ENCODE measurements around the gene CDH4. TPM values are rescaled to one million over a fixed set of nuclear protein-coding genes. Genes with fewer than 3 reads are reported as not detected.

The CDH4 gene
- total RNA-seq, 1 experiment from 2014 or later = not detected

GRCh38 chr20:61673152-61673847 is 421.2 kb downstream of the CDH4 start:
- intact Hi-C loops (cut with micrococcal nuclease; ENCODE audit: unreplicated experiment) (no loop called here), in situ Hi-C loops (cut with HindIII; ENCODE audit: low pct_unique_long_range_greater_than_20kb, low sequenced_read_pairs) (no loop called here)
- Histone ChIP-seq H3K4me3 (ENCODE audit: low read depth in 2 of 2, low read length in 2 of 2) (no peak overlapping the region), H3K36me3 (ENCODE audit: control insufficient read depth, insufficient read depth, low read length) (no peaks in the 10 kb centered on the region), H3K4me1 (ENCODE audit: control insufficient read depth, insufficient read depth, low read length) (no peaks in the 10 kb centered on the region), H3K27me3 (ENCODE audit: control insufficient read depth, insufficient read depth, low read length) (peaks cover 6% of the 10 kb centered on the region; the same call in 1 of the 2 replicates), H3K27ac (ENCODE audit: low read length) (no peak overlapping the region), H3K9me3 (ENCODE audit: control insufficient read depth, insufficient read depth, low read depth, low read length) (no peaks in the 10 kb centered on the region)
- DNase-seq (ENCODE audit: low read depth, low spot score) = no peak
- no peak for ATAC-seq
- ChIA-PET CTCF (no interaction called here), POLR2A (no interaction called here)
- no peak for TF ChIP-seq POLR2AphosphoS5 (IDR thresholded peaks at IDR 0.05; ENCODE audit: low read depth, low read length)
- no TSS peak for BruUV-seq (replicated peaks)

- H3K27ac ChIP-seq (ENCODE audit: low read length) = no peak overlapping the region
- in situ Hi-C loops (cut with HindIII; ENCODE audit: low pct_unique_long_range_greater_than_20kb, low sequenced_read_pairs) (no loop called here), intact Hi-C loops (cut with micrococcal nuclease; ENCODE audit: unreplicated experiment) (no loop called here)
- no peak overlapping the region for H3K4me3 ChIP-seq (ENCODE audit: low read depth in 2 of 2, low read length in 2 of 2)
- H3K9me3 ChIP-seq (ENCODE audit: control insufficient read depth, insufficient read depth, low read depth, low read length) = no peaks in the 10 kb centered on the region
- H3K27me3 ChIP-seq (ENCODE audit: control insufficient read depth, insufficient read depth, low read length) = peaks cover 6% of the 10 kb centered on the region; the same call in 1 of the 2 replicates
- ChIA-PET CTCF (no interaction called here), POLR2A (no interaction called here)
- TF ChIP-seq CTCF (IDR thresholded peaks at IDR 0.05) (no peak), TCF7L2 (IDR thresholded peaks at IDR 0.05; ENCODE audit: low read depth, low read length) (no peak), REST (IDR thresholded peaks at IDR 0.05; ENCODE audit: insufficient read depth in 1 of 2, low read depth in 2 of 2, low read length in 1 of 2) (no peak), SIN3A (IDR thresholded peaks at IDR 0.05; ENCODE audit: borderline replicate concordance, insufficient read depth, low read depth, low read length) (no peak), POLR2AphosphoS5 (IDR thresholded peaks at IDR 0.05; ENCODE audit: low read depth, low read length) (no peak)
- no TSS peak for BruUV-seq (replicated peaks)
- no peaks in the 10 kb centered on the region for H3K4me1 ChIP-seq (ENCODE audit: control insufficient read depth, insufficient read depth, low read length)
- ATAC-seq (no peak), DNase-seq (ENCODE audit: low read depth, low spot score) (no peak)
- no peaks in the 10 kb centered on the region for H3K36me3 ChIP-seq (ENCODE audit: control insufficient read depth, insufficient read depth, low read length)
These were observed 422.1 kb downstream of the CDH4 start for GRCh38 chr20:61674121-61674520.

GRCh38 chr20:61674688-61675087 is 422.6 kb downstream of the CDH4 start:
- in situ Hi-C loops (cut with HindIII; ENCODE audit: low pct_unique_long_range_greater_than_20kb, low sequenced_read_pairs) (no loop called here), intact Hi-C loops (cut with micrococcal nuclease; ENCODE audit: unreplicated experiment) (no loop called here)
- no peaks in the 10 kb centered on the region for H3K9me3 ChIP-seq (ENCODE audit: control insufficient read depth, insufficient read depth, low read depth, low read length)
- CTCF ChIA-PET = no interaction called here
- H3K36me3 ChIP-seq (ENCODE audit: control insufficient read depth, insufficient read depth, low read length) = no peaks in the 10 kb centered on the region
- H3K4me1 ChIP-seq (ENCODE audit: control insufficient read depth, insufficient read depth, low read length) = no peaks in the 10 kb centered on the region
- no peak for TF ChIP-seq TCF7L2 (IDR thresholded peaks at IDR 0.05; ENCODE audit: low read depth, low read length)
- no peak for TF ChIP-seq SIN3A (IDR thresholded peaks at IDR 0.05; ENCODE audit: borderline replicate concordance, insufficient read depth, low read depth, low read length)
- no peak for TF ChIP-seq POLR2AphosphoS5 (IDR thresholded peaks at IDR 0.05; ENCODE audit: low read depth, low read length)
- H3K27ac ChIP-seq (ENCODE audit: low read length) = no peak overlapping the region
- POLR2A ChIA-PET = no interaction called here
- no peak for ATAC-seq
- peaks cover 4% of the 10 kb centered on the region; the same call in 1 of the 2 replicates for H3K27me3 ChIP-seq (ENCODE audit: control insufficient read depth, insufficient read depth, low read length)
- BruUV-seq (replicated peaks) = no TSS peak
- no peak for DNase-seq (ENCODE audit: low read depth, low spot score)
- no peak overlapping the region for H3K4me3 ChIP-seq (ENCODE audit: low read depth in 2 of 2, low read length in 2 of 2)
